Esophagus squamous epithelium (tissue), 5 donors: Measurements from ENCODE around the gene SETX. TPM values are rescaled to one million over a fixed set of nuclear protein-coding genes. Genes with fewer than 3 reads are reported as not detected.

Source experiments
- DNase-seq: peaks from one replicate; lab custom pipeline; 2025; lab: John Stamatoyannopoulos, UW
- H3K27ac ChIP-seq, 4 donors: fragments of 200-600 bp; sonication (generic); one replicate each; pipeline ENCODE4 v1.5.1; 2016 to 2019; ENCODE audit warnings: mild to moderate bottlenecking in 1 of 4
- H3K27me3 ChIP-seq, 4 donors: fragments of 200-600 bp; sonication (generic); 1 replicate in 3 of 4; 2 replicates in 1 of 4; pipeline versions ENCODE4 v1.5.1 to v1.6.0; 2017 to 2021; ENCODE audit warnings: antibody characterized with exemption in 1 of 4
- H3K36me3 ChIP-seq, 3 donors: fragments of 200-600 bp; sonication (generic); one replicate each; pipeline ENCODE4 v1.5.1; 2016 to 2019
- H3K4me1 ChIP-seq, 3 donors: fragments of 200-600 bp; sonication (generic); one replicate each; pipeline ENCODE4 v1.5.1; 2017 to 2019
- H3K4me3 ChIP-seq, 4 donors: fragments of 200-600 bp; sonication (generic); 1 replicate in 3 of 4; 2 replicates in 1 of 4; pipeline ENCODE4 v1.5.1; 2016 to 2019; ENCODE audit warnings: mild to moderate bottlenecking in 2 of 4, moderate library complexity in 1 of 4
- H3K9me3 ChIP-seq, 3 donors: fragments of 200-600 bp; sonication (generic); one replicate each; pipeline ENCODE4 v1.5.1; 2016 to 2019
- CTCF ChIP-seq, 6 experiments: fragments of 450-650 bp in 4 of 6; fragments of 200-600 bp in 2 of 6; sonication (generic) in 2 of 6; IDR thresholded peaks; one replicate each; pipeline ENCODE4 v1.5.1; 2016 to 2019; ENCODE audit warnings: antibody characterized with exemption in 6 of 6, mild to moderate bottlenecking in 4 of 6, moderate library complexity in 4 of 6
- POLR2A ChIP-seq, 4 donors: fragments of 450-650 bp; IDR thresholded peaks; one replicate each; pipeline ENCODE4 v1.6.1; 2017; ENCODE audit warnings: antibody characterized with exemption in 4 of 4, mild to moderate bottlenecking in 4 of 4, moderate library complexity in 3 of 4
- WGBS, 2 donors: methylation state at CpG; one replicate each; pipeline ENCODE4 v1.1.5; 2018; 5-methylcytosine and 5-hydroxymethylcytosine counted together
- intact Hi-C: fragments of 100-400 bp; cut with DNase I; formaldehyde crosslinking; loops from one replicate; pipeline ENCODE4 v1.15.0; 2022
- total RNA-seq, 4 donors: library from RNA; depleted of rRNA; stranded (reverse); fragments of >200 nt; gene quantifications; one replicate each; pipeline ENCODE4 v1.1.0, GENCODE V29; 2016
- donor health status: DM: yes; HTN: yes; CAD: no.

The SETX gene
- total RNA-seq, 4 donors from 2014 or later: 22.4 to 56.3 (median 33.0) TPM

DNA sequence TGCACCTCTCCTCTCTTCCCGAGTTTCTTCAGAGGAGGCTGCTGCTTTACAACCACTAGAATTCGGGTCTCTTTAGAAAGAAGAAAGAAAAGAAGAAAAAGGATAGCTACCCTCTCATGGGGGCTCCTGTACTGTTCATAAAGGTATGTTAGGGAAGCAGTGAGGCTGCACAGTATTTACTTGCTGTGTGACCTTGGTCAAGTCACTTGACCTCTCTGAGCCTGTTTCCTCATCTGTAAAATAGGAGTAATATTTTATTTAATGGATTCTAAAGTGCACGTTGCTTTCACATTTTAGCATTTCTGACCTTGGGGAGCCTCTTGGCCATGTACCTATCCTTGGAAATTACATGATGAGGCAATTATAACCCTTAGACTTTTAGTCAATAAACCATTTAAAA, 88.8 kb downstream of the SETX start:
- Histone ChIP-seq H3K27ac (no peak overlapping the region), H3K27me3 (no peaks in the 10 kb centered on the region), H3K9me3 (no peaks in the 10 kb centered on the region), H3K4me1 (peaks cover 0 to 24% (median 0%) of the 10 kb centered on the region in 3 donors), H3K36me3 (peaks cover 5 to 94% (median 14%) of the 10 kb centered on the region in 3 donors), H3K4me3 (no peak overlapping the region)
- intact Hi-C loops: no loop called here
- no peak for DNase-seq
- WGBS, 2 donors: 64 to 72% methylated on average over 3 of the region's 3 CpGs
- TF ChIP-seq CTCF (IDR thresholded peaks at IDR 0.05) (no peak), POLR2A (IDR thresholded peaks at IDR 0.05) (no peak)

- WGBS, 2 donors: 78 to 87% methylated on average over 3 of the region's 3 CpGs
- Histone ChIP-seq H3K27ac (no peak overlapping the region), H3K4me1 (peaks cover 0 to 14% (median 3%) of the 10 kb centered on the region in 3 donors), H3K36me3 (peaks cover 5 to 44% (median 14%) of the 10 kb centered on the region in 3 donors), H3K4me3 (no peak overlapping the region), H3K9me3 (no peaks in the 10 kb centered on the region), H3K27me3 (peaks cover 0 to 4% (median 0%) of the 10 kb centered on the region in 4 donors)
- TF ChIP-seq CTCF (IDR thresholded peaks at IDR 0.05) (no peak), POLR2A (IDR thresholded peaks at IDR 0.05) (no peak)
- DNase-seq: no peak
- intact Hi-C loops: no loop called here
Measured at GRCh38 chr9:132260846-132261245, 93.9 kb downstream of the SETX start.

GRCh38 chr9:132250324-132251262, 104.2 kb downstream of the SETX start:
- H3K4me1 ChIP-seq: peaks cover 0 to 9% (median 0%) of the 10 kb centered on the region in 3 donors
- 80 to 84% methylated on average over 1 to 9 of the region's 20 CpGs for WGBS, 2 donors
- H3K9me3 ChIP-seq: no peaks in the 10 kb centered on the region
- H3K36me3 ChIP-seq: no peaks in the 10 kb centered on the region
- no peak overlapping the region for H3K27ac ChIP-seq
- no peak for TF ChIP-seq CTCF (IDR thresholded peaks at IDR 0.05)
- no peak for TF ChIP-seq POLR2A (IDR thresholded peaks at IDR 0.05)
- H3K27me3 ChIP-seq: peaks cover 0 to 68% (median 1%) of the 10 kb centered on the region in 4 donors
- intact Hi-C loops: loop anchor here (5.0 kb wide), 1 partner anchor 488 kb away; no protein-coding TSS in a partner anchor
- DNase-seq: no peak
- no peak overlapping the region for H3K4me3 ChIP-seq

DNA sequence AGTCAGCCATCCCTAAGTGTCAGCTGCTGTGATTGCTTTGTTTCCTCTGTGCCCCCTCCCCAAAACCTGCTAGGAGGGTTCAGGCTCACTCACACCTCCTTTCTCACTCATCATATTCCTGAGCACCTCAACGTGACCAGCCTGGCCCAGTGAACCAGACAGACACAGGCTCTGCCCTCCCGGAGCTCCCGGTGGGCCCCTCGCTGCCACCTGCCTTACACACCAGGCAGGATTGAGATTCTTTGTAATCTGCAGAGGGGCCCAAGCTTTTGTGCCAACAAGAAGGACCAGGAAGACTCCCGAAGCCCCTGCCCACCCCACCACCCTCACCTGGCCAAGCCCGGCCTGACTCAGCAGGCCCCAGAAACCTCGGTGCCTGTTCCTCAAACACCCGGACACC, 105.1 kb downstream of the SETX start:
- Histone ChIP-seq H3K4me1 (peaks cover 0 to 17% (median 0%) of the 10 kb centered on the region in 3 donors), H3K9me3 (no peaks in the 10 kb centered on the region), H3K36me3 (no peaks in the 10 kb centered on the region), H3K27ac (no peak overlapping the region), H3K27me3 (peaks cover 0 to 77% (median 1%) of the 10 kb centered on the region in 4 donors), H3K4me3 (no peak overlapping the region)
- 75 to 83% methylated on average over 4 to 5 of the region's 8 CpGs for WGBS, 2 donors
- DNase-seq: no peak
- intact Hi-C loops: loop anchor here (5.0 kb wide), 1 partner anchor 487 kb away; no protein-coding TSS in a partner anchor
- TF ChIP-seq POLR2A (IDR thresholded peaks at IDR 0.05) (no peak), CTCF (IDR thresholded peaks at IDR 0.05) (no peak)

GRCh38 chr9:132249123-132249522, 105.7 kb downstream of the SETX start:
- Histone ChIP-seq H3K27ac (no peak overlapping the region), H3K9me3 (no peaks in the 10 kb centered on the region), H3K36me3 (no peaks in the 10 kb centered on the region), H3K27me3 (peaks cover 0 to 80% (median 1%) of the 10 kb centered on the region in 4 donors), H3K4me1 (peaks cover 0 to 20% (median 0%) of the 10 kb centered on the region in 3 donors), H3K4me3 (no peak overlapping the region)
- DNase-seq: no peak
- WGBS, 2 donors: 43 to 50% methylated on average over 1 to 3 of the region's 6 CpGs
- TF ChIP-seq CTCF (IDR thresholded peaks at IDR 0.05) (no peak), POLR2A (IDR thresholded peaks at IDR 0.05) (no peak)
- intact Hi-C loops: no loop called here
